ENCODE measurements around the gene EIF3A. TPM values are rescaled to one million over a fixed set of nuclear protein-coding genes. Genes with fewer than 3 reads are reported as not detected.
"Not testable (repeated sequence)": the region's sequence is repeated elsewhere in the genome, so short reads cannot be mapped to it uniquely, and the experiment has no call there.

EIF3A gene
- total RNA-seq, 2 donors from 2014 or later: 77.1 to 88.0 TPM

DNA sequence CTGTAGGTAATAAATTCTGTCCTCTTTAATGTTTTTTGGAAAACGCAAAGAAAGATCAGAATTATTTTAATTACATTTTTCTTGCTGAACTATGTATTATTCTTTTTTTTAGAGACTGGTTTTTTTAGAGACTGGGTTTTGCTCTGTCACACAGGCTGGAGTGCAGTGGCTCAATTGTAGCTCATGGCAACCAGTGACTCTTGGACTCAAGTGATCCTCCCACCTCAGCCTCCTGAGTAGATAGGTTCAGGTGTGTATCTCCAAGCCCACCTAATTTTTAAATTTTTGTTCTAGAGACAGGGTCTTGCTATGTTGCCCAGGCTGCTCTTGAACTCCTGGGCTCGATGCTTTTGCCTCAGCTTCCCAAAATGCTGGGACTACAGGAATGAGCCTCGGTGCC lies 18.0 kb upstream of the EIF3A start:
- no peak for TF ChIP-seq POLR2AphosphoS5 (IDR thresholded peaks at IDR 0.05)
- TF ChIP-seq POLR2A (IDR thresholded peaks at IDR 0.05): no peak
- TF ChIP-seq, protein P1, sequence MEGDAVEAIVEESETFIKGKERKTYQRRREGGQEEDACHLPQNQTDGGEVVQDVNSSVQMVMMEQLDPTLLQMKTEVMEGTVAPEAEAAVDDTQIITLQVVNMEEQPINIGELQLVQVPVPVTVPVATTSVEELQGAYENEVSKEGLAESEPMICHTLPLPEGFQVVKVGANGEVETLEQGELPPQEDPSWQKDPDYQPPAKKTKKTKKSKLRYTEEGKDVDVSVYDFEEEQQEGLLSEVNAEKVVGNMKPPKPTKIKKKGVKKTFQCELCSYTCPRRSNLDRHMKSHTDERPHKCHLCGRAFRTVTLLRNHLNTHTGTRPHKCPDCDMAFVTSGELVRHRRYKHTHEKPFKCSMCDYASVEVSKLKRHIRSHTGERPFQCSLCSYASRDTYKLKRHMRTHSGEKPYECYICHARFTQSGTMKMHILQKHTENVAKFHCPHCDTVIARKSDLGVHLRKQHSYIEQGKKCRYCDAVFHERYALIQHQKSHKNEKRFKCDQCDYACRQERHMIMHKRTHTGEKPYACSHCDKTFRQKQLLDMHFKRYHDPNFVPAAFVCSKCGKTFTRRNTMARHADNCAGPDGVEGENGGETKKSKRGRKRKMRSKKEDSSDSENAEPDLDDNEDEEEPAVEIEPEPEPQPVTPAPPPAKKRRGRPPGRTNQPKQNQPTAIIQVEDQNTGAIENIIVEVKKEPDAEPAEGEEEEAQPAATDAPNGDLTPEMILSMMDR (IDR thresholded peaks at IDR 0.05): no peak
- Histone ChIP-seq H3K27ac (no peak overlapping the region), H3K4me3 (no peak overlapping the region), H3K27me3 (replicated peaks; ENCODE audit: insufficient read depth) (no peaks in the 10 kb centered on the region), H3K4me1 (replicated peaks) (no peaks in the 10 kb centered on the region), H3K36me3 (no peaks in the 10 kb centered on the region), H3K9me3 (no peaks in the 10 kb centered on the region)
- intact Hi-C loops (cut with DNase I): no loop called here
- DNase-seq (ENCODE audit: low spot score): no peak
- WGBS: 96% methylated on average over 3 of the region's 3 CpGs

DNA sequence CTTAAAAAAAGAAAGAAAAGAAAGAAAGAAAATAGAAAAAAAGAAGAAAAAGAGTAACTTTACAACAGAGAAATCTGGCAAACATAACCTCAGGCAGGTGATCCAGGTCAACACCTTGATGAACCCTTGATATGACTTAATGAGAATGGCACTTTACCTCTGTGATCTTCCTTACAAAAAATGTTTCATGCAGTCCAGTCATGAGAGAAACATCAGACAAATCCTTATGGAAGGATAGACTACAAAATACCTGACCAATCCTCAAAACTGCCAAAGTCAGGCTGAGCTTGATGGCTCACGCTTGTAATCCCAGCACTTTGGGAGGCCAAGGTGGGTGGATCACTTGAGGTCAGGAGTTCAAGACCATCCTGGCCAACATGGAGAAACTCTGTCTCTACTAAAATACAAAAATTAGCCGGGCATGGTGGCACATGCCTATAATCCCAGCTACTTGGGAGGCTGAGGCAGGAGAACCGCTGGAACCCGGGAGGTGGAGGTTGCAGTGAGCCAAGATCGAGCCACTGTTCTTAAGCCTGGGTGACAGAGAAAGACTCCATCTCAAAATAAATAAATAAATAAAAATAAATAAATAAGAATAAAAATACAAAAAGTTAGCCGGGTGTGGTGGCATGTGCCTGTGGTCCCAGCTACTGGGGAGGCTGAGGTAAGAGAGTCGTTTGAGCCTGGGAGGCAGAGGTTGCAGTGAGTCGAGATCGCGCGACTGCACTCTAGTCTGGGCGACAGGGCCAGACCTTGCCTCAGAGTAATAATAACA lies 16.2 kb upstream of the EIF3A start:
- H3K27me3 ChIP-seq (replicated peaks; ENCODE audit: insufficient read depth); H3K27ac ChIP-seq; DNase-seq (ENCODE audit: low spot score); H3K36me3 ChIP-seq; H3K4me3 ChIP-seq; H3K9me3 ChIP-seq; H3K4me1 ChIP-seq (replicated peaks); intact Hi-C loops (cut with DNase I): not testable (repeated sequence)
- 97% methylated on average over 12 of the region's 12 CpGs for WGBS

DNA sequence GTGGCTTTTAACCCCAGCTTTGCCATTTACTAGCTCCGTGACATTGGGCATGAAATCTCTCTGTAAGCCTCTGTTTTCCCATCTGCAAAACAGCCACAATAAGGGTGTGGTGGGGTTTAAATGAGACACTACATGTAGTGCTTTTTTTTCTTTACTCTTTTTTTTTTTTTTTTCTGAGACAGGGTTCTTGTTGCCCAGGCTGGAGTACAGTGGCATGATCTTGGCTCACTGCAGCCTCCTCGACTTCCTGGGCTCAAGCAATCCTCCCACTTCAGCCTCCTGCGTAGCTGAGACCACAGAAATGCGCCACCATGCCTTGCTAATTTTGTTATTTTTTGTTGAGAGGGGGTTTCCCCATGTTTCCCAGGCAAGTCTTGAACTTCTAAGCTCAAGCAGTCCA lies 15.0 kb upstream of the EIF3A start:
- H3K4me3 ChIP-seq: no peak overlapping the region
- WGBS: 64% methylated on average over 4 of the region's 4 CpGs
- H3K36me3 ChIP-seq: no peaks in the 10 kb centered on the region
- intact Hi-C loops (cut with DNase I): no loop called here
- TF ChIP-seq POLR2A (IDR thresholded peaks at IDR 0.05) (no peak), POLR2AphosphoS5 (IDR thresholded peaks at IDR 0.05) (no peak)
- TF ChIP-seq, protein P1 (IDR thresholded peaks at IDR 0.05): no peak
- DNase-seq (ENCODE audit: low spot score): no peak
- H3K4me1 ChIP-seq (replicated peaks): no peaks in the 10 kb centered on the region
- H3K27ac ChIP-seq: no peak overlapping the region
- H3K9me3 ChIP-seq: no peaks in the 10 kb centered on the region
- H3K27me3 ChIP-seq (replicated peaks; ENCODE audit: insufficient read depth): no peaks in the 10 kb centered on the region

DNA sequence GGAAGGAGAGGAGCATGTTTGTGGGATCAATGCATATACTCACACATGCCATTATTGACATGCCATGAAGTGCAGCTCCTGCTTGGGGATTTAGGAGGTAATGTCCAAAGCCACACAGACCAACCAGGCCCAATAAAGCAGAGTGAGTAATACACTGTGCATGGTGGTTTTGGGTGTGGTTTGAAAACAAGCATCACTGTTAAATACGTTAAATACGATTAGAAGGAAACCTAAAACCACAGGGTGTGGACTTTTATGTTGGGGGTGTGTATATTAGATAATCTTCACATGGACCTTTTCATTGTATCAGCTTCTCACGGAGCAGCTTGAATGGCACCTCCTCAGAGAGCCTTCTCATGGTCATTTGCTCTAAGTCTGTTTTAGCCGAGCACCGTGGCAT lies 10.4 kb upstream of the EIF3A start:
- TF ChIP-seq POLR2AphosphoS5 (IDR thresholded peaks at IDR 0.05) (no peak), POLR2A (IDR thresholded peaks at IDR 0.05) (no peak)
- TF ChIP-seq, protein P1 (IDR thresholded peaks at IDR 0.05): no peak
- 62% methylated on average over 5 of the region's 5 CpGs for WGBS
- H3K4me1 ChIP-seq (replicated peaks): no peaks in the 10 kb centered on the region
- intact Hi-C loops (cut with DNase I): no loop called here
- H3K4me3 ChIP-seq: no peak overlapping the region
- no peaks in the 10 kb centered on the region for H3K36me3 ChIP-seq
- no peak for DNase-seq (ENCODE audit: low spot score)
- no peaks in the 10 kb centered on the region for H3K9me3 ChIP-seq
- no peak overlapping the region for H3K27ac ChIP-seq
- no peaks in the 10 kb centered on the region for H3K27me3 ChIP-seq (replicated peaks; ENCODE audit: insufficient read depth)

DNA sequence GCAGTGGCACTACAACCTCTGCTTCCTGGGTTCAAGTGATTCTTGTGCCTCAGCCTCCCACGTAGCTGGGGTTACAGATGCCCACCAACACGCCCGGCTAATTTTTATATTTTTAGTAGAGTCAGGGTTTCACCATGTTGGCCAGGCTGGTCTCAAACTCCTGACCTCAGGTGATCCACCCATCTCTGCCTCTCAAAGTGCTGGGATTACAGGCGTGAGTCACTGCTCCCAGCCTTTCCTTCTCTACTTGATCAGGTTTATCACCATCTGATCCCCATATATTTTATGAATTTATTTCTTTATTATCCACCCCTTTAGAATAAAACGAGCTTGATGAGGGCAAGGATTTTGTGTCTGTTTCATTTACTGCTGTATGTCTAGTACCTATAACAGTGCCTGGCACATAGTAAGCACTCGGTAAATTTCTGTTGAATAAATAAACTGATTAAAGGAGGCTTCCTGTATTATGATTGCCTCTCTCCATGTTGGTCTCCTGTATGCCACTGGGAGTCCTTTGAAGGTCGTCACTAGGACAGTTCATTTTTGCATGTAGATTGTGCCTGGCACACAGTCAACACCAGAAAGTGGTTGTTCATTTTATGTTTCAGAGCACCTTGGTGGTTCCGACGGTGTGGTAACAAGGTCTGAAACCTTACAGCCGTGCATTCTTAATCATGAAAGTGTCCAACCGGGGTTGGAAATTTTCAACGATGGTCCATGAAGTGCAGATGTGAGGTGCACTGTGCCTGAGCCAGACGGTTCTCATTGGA lies 9.6 kb upstream of the EIF3A start:
- Histone ChIP-seq H3K4me1 (replicated peaks) (no peaks in the 10 kb centered on the region), H3K27me3 (replicated peaks; ENCODE audit: insufficient read depth) (no peaks in the 10 kb centered on the region), H3K9me3 (no peaks in the 10 kb centered on the region), H3K36me3 (no peaks in the 10 kb centered on the region), H3K4me3 (no peak overlapping the region), H3K27ac (no peak overlapping the region)
- intact Hi-C loops (cut with DNase I): no loop called here
- TF ChIP-seq POLR2A (IDR thresholded peaks at IDR 0.05) (no peak), POLR2AphosphoS5 (IDR thresholded peaks at IDR 0.05) (no peak)
- TF ChIP-seq, protein P1 (IDR thresholded peaks at IDR 0.05): no peak
- 85% methylated on average over 13 of the region's 13 CpGs for WGBS
- DNase-seq (ENCODE audit: low spot score): no peak

Measured in prostate gland (tissue), 2 donors.